NOMO-1 treated with DMSO at 0.1 percent for 48 hours (cell line): ENCODE data around the gene OCA2.
A peak's percentile ranks its signal among the peaks of the same experiment; 100 is the strongest.

Source experiments
- DNase-seq: peaks from one replicate; lab custom pipeline; 2025; ENCODE audit not compliant: unreplicated experiment; lab: John Stamatoyannopoulos, UW

The OCA2 gene

DNA sequence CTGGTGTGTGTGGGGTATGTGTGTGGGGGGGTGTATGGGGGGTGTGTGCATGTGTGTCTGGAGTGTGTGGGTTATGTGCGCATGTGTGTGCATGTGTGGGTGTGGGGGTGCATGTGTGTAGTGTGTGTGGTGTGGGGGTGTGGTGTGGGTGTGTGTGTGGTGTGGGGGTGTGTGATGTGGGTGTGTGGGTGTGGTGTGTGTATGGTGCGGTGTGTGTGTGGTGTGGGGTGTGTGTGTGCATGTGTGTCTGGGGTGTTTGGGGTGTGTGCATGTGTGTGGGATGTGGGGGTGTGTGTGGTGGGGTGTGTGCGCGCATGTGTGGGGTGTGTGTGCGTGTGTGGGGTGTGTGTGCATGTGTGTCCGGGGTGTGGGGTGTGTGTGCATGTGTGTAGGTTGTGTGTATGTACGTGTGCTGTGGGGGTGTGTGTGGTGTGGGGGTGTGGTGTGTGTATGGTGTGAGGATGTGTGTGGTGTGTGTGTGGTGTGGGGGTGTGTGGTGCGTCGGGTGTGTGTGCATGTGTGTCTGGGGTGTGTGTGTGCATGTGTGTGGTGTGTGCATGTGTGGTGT is 6.2 kb upstream of the OCA2 start:
- DNase-seq = no peak

DNA sequence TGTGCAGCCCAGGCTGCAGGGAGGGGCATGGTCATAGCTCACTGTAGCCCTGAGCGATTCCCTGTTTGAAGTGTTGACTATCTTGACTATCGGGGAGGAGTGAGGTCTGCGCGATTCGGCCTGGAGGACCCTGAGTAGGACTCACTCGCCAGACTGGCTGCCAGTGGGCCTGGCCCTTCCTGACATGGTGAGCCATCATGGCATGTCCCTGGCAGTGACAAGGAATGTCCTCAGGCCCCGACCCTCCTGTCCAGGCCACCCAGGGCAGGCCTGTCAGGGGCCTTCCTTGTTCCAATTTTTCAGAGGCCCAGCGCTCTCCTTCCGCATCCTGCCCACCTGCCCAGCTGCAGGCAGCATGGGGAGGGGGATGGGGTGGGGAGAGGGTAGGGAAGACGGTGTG is 5.2 kb upstream of the OCA2 start:
- DNase-seq = no peak

- no peak for DNase-seq
These were observed 4.7 kb upstream of the OCA2 start for GRCh38 chr15:28103831-28104230.

DNA sequence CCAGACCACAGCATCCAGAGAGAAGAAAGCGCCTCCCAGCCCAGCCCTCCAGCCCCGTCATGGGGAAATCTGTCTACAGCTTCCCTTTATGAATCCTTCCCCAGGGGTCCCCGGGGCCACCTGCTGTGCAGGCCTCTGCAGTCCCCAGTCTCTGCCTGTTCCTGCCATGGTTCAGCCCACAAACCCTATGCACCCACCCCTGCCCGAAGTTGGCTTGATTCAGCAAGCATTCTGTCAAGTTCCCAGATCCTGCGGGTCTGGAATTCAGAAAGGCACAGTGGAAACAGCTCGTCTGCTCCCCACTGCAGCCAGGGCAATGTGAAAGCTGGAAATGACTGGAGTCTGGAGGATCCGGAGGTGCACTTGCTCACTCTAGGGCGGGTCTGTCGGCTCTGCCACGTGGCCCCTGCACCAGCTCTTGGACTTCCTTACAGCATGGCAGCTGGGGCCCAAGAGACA is 2.9 kb upstream of the OCA2 start:
- DNase-seq = no peak

DNA sequence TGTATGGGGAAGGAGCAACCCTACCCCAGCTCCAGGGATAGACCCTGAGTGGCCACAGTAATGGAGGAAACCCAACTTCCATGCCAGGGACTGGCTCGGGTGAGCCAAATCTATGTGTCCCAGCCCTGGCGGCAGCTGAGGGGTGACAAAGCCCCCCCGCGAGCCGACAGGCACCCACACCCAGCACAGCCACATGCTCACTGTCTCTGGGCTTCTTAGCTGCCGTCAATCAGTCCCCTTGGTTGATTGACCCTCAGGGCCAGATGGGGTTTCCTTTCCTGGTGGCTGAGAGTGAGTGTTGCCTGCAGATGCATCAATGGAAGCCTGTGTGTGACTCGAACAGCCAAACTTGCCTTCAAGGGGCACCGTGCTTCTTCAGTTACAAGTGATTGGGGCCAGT is 2.1 kb upstream of the OCA2 start:
- DNase-seq = no peak

DNA sequence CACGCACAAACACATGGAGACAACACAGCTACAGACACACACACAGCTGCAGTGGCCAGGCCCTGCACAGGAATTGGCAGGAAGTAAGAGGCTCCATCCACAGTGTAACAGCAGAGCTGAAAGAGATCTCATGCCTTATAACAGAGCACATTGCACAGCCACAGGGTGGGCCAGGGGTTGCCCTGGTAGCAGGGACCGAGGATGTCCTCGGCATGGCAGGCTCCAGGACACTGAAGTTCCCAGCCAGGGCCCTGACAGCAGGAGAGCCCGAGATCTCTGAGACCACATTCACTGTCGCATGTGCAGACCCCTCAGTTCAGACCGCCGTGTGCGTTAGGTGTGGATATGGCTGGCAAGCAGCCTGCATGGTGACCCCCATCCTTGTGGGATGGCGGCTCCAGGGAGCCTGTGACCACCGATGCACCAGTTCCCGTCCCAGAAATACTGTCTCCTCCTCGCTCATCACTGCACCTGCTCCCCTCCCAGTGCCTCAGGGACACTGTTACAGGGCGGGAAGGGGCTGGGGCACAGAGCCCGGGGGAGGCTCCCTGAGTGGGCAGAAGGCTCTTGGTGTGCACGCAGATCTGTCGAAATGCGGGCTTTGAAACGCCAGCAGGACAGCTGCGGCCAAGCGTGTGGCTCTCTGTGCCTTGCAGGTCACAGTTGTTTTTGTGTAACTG is 1.5 kb upstream of the OCA2 start:
- no peak for DNase-seq

DNA sequence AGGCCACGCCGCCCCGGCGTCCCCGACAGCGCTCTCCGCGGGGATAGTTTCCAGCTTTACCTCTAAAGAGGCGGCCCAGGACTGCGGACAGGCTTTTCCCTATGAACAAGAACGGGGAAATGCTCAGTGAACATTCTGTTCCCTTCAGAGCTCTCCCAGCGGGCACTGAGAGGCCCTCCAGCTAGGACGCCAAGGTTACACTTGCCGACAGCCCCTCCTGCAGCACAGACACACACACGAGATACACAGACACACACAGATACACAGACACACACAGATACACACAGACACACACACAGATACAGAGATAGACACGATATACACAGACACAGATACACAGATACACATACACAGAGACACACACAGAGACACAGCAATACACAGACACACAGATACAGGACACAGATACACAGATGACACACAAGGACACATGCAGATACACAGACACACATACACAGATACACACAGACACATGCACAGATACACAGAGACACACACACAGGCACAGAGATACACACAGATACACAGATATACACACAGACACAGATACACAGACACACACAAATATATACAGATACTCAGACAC is 533 bp upstream of the OCA2 start:
- no peak for DNase-seq

DNA sequence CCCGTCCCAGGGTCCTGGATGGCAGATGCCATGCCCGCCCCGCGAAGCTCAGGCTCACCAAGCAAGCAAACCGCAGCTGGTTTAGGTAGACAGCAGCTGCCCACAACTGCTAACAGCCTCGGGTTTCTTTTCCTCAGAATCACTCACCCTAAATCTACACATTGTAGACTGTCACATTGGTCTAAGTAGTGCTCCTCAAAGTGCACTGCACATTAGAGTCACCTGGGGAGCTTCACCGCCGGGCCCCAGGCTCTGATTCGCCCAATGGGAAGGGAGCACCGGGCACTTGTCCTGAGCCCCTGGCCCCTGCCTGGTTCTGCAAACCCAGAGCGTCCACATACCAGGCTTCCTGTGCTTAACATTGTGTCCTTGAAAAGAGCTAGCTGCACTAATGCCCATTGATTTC is 752 bp downstream of the OCA2 start:
- DNase-seq = no peak

GRCh38 chr15:28097656-28098359 is 1.3 kb downstream of the OCA2 start:
- no peak for DNase-seq

GRCh38 chr15:28096670-28097431 is 2.3 kb downstream of the OCA2 start:
- DNase-seq = no peak

DNA sequence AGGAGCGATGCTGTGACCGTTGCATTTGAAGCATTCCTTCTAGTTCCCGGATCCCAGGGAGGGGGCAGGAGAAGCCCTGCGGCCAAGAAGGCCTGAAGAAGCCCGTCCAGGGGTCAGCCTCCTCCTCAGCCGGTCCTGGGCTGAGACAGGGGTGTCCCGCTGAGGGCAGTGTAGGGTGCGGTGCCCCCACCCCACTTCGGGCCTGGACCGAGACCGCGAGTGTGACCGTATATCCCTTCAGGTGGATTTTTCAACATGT is 2.8 kb downstream of the OCA2 start:
- DNase-seq = no peak

DNA sequence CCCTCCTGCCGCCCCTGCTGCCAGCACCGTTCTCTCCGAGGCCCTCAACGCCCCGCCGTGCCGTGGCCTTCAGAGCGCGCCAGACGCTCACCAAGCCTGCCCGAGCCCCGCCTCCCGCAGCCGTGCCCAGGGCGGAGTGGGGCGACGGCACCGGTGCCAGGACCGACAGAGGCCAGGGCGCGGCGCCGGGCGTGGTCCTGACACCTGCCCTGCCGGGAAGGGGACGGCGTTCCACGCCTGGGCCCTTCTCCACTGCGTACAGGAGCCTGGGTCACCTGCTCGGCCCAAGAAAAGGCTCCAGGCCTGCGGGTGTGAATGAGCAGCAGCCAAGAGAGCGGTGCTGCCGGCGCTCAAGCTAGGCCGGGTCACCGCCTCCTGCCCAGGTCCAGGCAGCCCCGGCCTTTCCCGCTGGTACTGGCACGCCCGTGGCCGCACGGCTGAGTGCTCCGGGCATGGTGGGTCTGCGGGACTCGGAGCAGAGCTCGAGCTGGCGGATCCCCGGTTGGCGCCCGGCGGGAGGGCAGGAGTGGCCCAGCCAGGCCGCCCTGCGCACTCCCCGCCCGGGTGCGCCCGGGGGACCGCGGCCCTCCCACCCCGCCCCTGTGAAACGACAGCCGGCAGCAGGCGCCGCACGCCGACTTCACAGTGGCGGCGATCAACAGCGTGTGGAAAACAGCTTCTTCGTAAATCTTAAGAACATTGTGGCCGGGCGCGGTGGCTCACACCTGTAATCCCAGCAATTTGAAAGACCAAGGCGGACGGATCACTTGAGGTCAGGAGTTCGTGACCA is 4.2 kb downstream of the OCA2 start:
- DNase-seq = no peak

DNA sequence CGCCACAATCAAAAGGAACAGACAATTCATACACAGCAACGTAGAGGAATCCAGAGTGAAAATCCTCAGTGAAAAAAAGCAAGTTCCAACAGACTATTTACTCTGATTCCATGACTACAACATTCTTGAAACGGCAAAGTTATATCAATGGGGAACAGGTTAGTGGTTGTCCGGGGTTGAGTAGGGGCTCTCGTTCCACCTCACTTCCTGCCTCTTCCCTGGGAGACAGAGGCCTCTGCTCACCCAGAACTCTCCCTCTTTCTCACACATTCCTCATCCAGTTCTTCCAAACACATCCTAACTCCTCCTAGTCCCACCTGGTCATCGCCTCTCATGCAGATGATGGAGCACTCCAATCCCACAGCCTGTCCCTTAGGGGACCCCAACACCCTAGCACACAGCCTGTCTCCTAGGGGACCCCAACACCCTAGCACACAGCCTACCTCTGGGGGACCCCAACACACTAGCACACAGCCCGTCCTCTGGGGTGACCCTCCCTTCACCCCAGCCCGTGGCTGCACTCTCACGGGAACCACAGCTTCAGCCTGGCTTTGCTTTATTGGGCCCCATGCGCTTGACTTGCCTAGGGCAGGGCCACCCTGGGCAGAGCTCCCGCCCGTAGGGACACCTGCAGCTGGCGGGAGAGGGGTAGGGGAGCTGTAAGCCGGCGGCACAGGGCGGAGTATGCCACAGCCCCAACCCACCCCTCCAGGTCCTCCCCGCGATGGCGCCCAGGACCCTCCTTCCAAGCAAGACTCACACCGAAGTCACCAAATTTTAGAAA is 5.2 kb downstream of the OCA2 start:
- DNase-seq = no peak

DNA sequence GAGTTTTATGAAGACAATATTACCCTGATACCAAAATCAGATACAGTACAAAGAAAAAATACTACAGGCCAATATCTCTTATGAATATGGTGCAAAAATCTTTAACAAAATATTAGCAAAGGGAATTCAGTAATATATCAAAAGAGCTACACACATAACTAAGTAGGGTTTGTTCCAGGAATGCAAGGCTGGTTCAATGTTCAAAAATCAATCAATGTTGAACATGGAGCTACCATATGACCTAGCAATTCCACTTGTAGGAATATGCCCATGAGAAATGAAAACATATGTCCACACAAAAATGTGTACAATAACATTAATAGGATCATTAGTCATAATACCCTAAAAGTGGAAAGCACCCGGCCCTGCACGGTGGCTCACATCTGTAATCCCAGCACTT is 7.8 kb downstream of the OCA2 start:
- DNase-seq = no peak

- peak; percentile 49 for DNase-seq
These were observed 12.9 kb downstream of the OCA2 start for GRCh38 chr15:28086175-28086703.

- no peak for DNase-seq
These were observed 13.5 kb downstream of the OCA2 start for GRCh38 chr15:28085489-28086174.

GRCh38 chr15:28084547-28084946 is 14.6 kb downstream of the OCA2 start:
- no peak for DNase-seq

- no peak for DNase-seq
These were observed 16.0 kb downstream of the OCA2 start for GRCh38 chr15:28082891-28083684.
